Activated CD8-positive, alpha-beta memory T cell treated with anti-CD3 and anti-CD28 coated beads for 1 hour (primary cell): ENCODE data around the gene AMPH.
A peak's percentile ranks its signal among the peaks of the same experiment; 100 is the strongest.

Experiments used
- DNase-seq, 2 donors: peaks; one replicate each; pipeline ENCODE4 v3.0.0-alpha.2; 2020; ENCODE audit warnings: low read depth in 1 of 2; ENCODE audit errors: extremely low read depth in 1 of 2

Gene AMPH

GRCh38 chr7:38476764-38477163, 154.4 kb downstream of the AMPH start:
- no peak for DNase-seq

GRCh38 chr7:38465956-38466355, 165.2 kb downstream of the AMPH start:
- no peak for DNase-seq

- DNase-seq, result peak in 1 of 2 donors; percentile 71
Measured at GRCh38 chr7:38463277-38464225, 167.6 kb downstream of the AMPH start.

- no peak for DNase-seq
Measured at GRCh38 chr7:38462819-38463218, 168.4 kb downstream of the AMPH start.

GRCh38 chr7:38461887-38462286, 169.3 kb downstream of the AMPH start:
- no peak for DNase-seq

GRCh38 chr7:38453826-38454225, 177.3 kb downstream of the AMPH start:
- no peak for DNase-seq

GRCh38 chr7:38453168-38453567, 178.0 kb downstream of the AMPH start:
- DNase-seq, result no peak

- DNase-seq, result no peak
Measured at GRCh38 chr7:38452681-38453108, 178.5 kb downstream of the AMPH start.

GRCh38 chr7:38451840-38452239, 179.3 kb downstream of the AMPH start:
- no peak for DNase-seq

- no peak for DNase-seq
Measured at GRCh38 chr7:38448584-38449234, 182.5 kb downstream of the AMPH start.

- DNase-seq, result no peak
Measured at GRCh38 chr7:38448054-38448453, 183.1 kb downstream of the AMPH start.

GRCh38 chr7:38438970-38439369, 192.2 kb downstream of the AMPH start:
- DNase-seq, result no peak

GRCh38 chr7:38432671-38433070, 198.5 kb downstream of the AMPH start:
- DNase-seq, result no peak

GRCh38 chr7:38432080-38432479, 199.1 kb downstream of the AMPH start:
- DNase-seq, result no peak

- no peak for DNase-seq
Measured at GRCh38 chr7:38429057-38429456, 202.1 kb downstream of the AMPH start.

GRCh38 chr7:38428041-38428440, 203.1 kb downstream of the AMPH start:
- DNase-seq, result no peak

- DNase-seq, result no peak
Measured at GRCh38 chr7:38427279-38427955, 203.8 kb downstream of the AMPH start.

GRCh38 chr7:38425509-38425908, 205.7 kb downstream of the AMPH start:
- no peak for DNase-seq

- no peak for DNase-seq
Measured at GRCh38 chr7:38424750-38425463, 206.3 kb downstream of the AMPH start.

- DNase-seq, result no peak
Measured at GRCh38 chr7:38413784-38414183, 217.4 kb downstream of the AMPH start.

- DNase-seq, result no peak
Measured at GRCh38 chr7:38411404-38411803, 219.8 kb downstream of the AMPH start.
